Astrocyte (in vitro differentiated cells and primary cell): ENCODE results near the gene ABHD12. TPM values are rescaled to one million over a fixed set of nuclear protein-coding genes. Genes with fewer than 3 reads are reported as not detected.

Source experiments
- DNase-seq: peaks from one replicate; pipeline ENCODE4 v3.0.0-alpha.2; 2010; ENCODE audit warnings: low read depth
- FAIRE-seq: peaks from 2 replicates; lab custom pipeline; 2011; peaks lifted over from hg19 to GRCh38; lab: Jason Lieb, UNC
- H2AFZ ChIP-seq: 2 replicates; pipeline ENCODE4 v1.6.0; 2012; ENCODE audit warnings: low read depth, low read length, inconsistent platforms
- H3K27ac ChIP-seq: 2 replicates; pipeline ENCODE4 v1.5.1; 2011; ENCODE audit warnings: low read depth, low read length, inconsistent platforms
- H3K27me3 ChIP-seq: 2 replicates; pipeline ENCODE4 v1.6.0; 2011; ENCODE audit warnings: low read length, inconsistent platforms; ENCODE audit not compliant: insufficient read depth
- H3K36me3 ChIP-seq: 2 replicates; pipeline ENCODE4 v1.5.1; 2011; ENCODE audit warnings: low read length, inconsistent platforms; ENCODE audit not compliant: insufficient read depth
- H3K4me1 ChIP-seq: 2 replicates; pipeline ENCODE4 v1.5.1; 2011; ENCODE audit warnings: low read length, inconsistent platforms; ENCODE audit not compliant: insufficient read depth
- H3K4me2 ChIP-seq: 2 replicates; pipeline ENCODE4 v1.6.0; 2012; ENCODE audit warnings: low read length, inconsistent platforms
- H3K4me3 ChIP-seq: 2 replicates; pipeline ENCODE4 v1.5.1; 2011; ENCODE audit warnings: low read depth, mild to moderate bottlenecking, low read length, inconsistent platforms; ENCODE audit not compliant: insufficient read depth
- H3K79me2 ChIP-seq: 2 replicates; pipeline ENCODE4 v1.6.0; 2012; ENCODE audit warnings: mild to moderate bottlenecking, low read length, inconsistent platforms; ENCODE audit not compliant: insufficient read depth
- H3K9ac ChIP-seq: 2 replicates; pipeline ENCODE4 v1.6.0; 2012; ENCODE audit warnings: mild to moderate bottlenecking, low read length, inconsistent platforms
- H3K9me3 ChIP-seq: 2 replicates; pipeline ENCODE4 v1.5.1; 2012; ENCODE audit warnings: low read depth, mild to moderate bottlenecking, low read length, inconsistent platforms; ENCODE audit not compliant: insufficient read depth
- H4K20me1 ChIP-seq: 2 replicates; pipeline ENCODE4 v1.6.0; 2012; ENCODE audit warnings: low read length, inconsistent platforms; ENCODE audit not compliant: insufficient read depth
- H3K27ac Mint-ChIP-seq: one replicate; pipeline ENCODE4 v1.8.0; 2021; ENCODE audit warnings: mild to moderate bottlenecking, mixed read lengths; ENCODE audit not compliant: unreplicated experiment
- H3K27me3 Mint-ChIP-seq: one replicate; pipeline ENCODE4 v1.8.0; 2021; ENCODE audit warnings: low read depth, mixed read lengths; ENCODE audit not compliant: unreplicated experiment
- H3K36me3 Mint-ChIP-seq: one replicate; pipeline ENCODE4 v1.8.0; 2021; ENCODE audit warnings: low read depth, mixed read lengths; ENCODE audit not compliant: unreplicated experiment
- H3K4me1 Mint-ChIP-seq: one replicate; pipeline ENCODE4 v1.8.0; 2021; ENCODE audit warnings: low read depth, mixed read lengths; ENCODE audit not compliant: unreplicated experiment
- H3K4me3 Mint-ChIP-seq: one replicate; pipeline ENCODE4 v1.8.0; 2021; ENCODE audit warnings: mild to moderate bottlenecking, moderate library complexity, mixed read lengths; ENCODE audit not compliant: unreplicated experiment
- H3K9me3 Mint-ChIP-seq: one replicate; pipeline ENCODE4 v1.8.0; 2021; ENCODE audit warnings: mild to moderate bottlenecking, mixed read lengths; ENCODE audit not compliant: unreplicated experiment
- EZH2 ChIP-seq: IDR thresholded peaks from 2 replicates; pipeline ENCODE4 v1.6.1; 2012; ENCODE audit warnings: mild to moderate bottlenecking, low read length, inconsistent platforms; ENCODE audit not compliant: insufficient read depth
- total RNA-seq: library from RNA; stranded (reverse); gene quantifications from 2 replicates; pipeline ENCODE4 v1.2.1, GENCODE V29; 2021
- TF ChIP-seq, protein P1 (sequence below): IDR thresholded peaks from 2 replicates; pipeline ENCODE4 v1.5.1; 2011; ENCODE audit warnings: low read depth, mild to moderate bottlenecking, inconsistent platforms, low read length, moderate library complexity; ENCODE audit not compliant: insufficient read depth

Gene ABHD12
- total RNA-seq, 1 donor from 2014 or later: 98.1 TPM

DNA sequence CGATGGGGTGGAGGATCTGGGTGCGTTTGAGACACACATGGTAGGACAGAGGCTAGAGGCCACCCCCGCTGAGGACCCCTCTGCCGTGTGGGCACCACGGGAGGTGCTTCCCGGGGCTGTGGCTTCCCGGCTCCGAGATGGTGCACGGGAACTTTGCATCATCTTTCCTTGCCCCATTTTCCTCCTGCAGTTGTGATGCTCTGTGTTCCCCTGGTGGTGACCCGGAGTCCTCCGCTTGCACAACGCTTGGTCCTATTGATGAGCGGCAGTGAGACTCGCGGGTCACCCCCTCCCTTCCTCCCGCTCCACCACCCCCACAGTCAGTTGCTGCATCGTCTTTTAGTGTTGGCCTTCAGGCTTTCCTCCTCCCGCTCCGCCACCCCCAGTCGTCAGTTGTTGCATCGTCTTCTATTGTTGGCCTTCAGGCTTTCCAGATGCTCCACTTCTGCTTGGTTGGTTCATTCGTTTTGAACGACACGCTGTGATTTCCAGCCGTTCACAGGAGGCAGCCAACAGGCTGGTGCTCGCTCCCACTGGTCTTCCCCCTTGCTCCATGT, 105.5 kb downstream of the ABHD12 start:
- Histone ChIP-seq H3K4me3 (no peak overlapping the region), H3K9ac (no peak overlapping the region), H3K27ac (no peak overlapping the region), H3K4me2 (no peak overlapping the region), H3K9me3 (no peaks in the 10 kb centered on the region), H2AFZ (no peak overlapping the region), H3K79me2 (peaks cover 20% of the 10 kb centered on the region), H3K4me1 (no peaks in the 10 kb centered on the region), H3K27me3 (no peaks in the 10 kb centered on the region), H3K36me3 (peaks cover 44% of the 10 kb centered on the region), H4K20me1 (peaks cover 55% of the 10 kb centered on the region)
- Mint-ChIP-seq H3K36me3 (peaks cover 36% of the 10 kb centered on the region), H3K27me3 (no peaks in the 10 kb centered on the region), H3K9me3 (no peaks in the 10 kb centered on the region), H3K4me3 (no peak overlapping the region), H3K4me1 (no peaks in the 10 kb centered on the region), H3K27ac (peak overlapping the region; percentile 77)
- DNase-seq (no peak), FAIRE-seq (no peak)
- TF ChIP-seq EZH2: no peak
- TF ChIP-seq, protein P1, sequence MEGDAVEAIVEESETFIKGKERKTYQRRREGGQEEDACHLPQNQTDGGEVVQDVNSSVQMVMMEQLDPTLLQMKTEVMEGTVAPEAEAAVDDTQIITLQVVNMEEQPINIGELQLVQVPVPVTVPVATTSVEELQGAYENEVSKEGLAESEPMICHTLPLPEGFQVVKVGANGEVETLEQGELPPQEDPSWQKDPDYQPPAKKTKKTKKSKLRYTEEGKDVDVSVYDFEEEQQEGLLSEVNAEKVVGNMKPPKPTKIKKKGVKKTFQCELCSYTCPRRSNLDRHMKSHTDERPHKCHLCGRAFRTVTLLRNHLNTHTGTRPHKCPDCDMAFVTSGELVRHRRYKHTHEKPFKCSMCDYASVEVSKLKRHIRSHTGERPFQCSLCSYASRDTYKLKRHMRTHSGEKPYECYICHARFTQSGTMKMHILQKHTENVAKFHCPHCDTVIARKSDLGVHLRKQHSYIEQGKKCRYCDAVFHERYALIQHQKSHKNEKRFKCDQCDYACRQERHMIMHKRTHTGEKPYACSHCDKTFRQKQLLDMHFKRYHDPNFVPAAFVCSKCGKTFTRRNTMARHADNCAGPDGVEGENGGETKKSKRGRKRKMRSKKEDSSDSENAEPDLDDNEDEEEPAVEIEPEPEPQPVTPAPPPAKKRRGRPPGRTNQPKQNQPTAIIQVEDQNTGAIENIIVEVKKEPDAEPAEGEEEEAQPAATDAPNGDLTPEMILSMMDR: no peak

DNA sequence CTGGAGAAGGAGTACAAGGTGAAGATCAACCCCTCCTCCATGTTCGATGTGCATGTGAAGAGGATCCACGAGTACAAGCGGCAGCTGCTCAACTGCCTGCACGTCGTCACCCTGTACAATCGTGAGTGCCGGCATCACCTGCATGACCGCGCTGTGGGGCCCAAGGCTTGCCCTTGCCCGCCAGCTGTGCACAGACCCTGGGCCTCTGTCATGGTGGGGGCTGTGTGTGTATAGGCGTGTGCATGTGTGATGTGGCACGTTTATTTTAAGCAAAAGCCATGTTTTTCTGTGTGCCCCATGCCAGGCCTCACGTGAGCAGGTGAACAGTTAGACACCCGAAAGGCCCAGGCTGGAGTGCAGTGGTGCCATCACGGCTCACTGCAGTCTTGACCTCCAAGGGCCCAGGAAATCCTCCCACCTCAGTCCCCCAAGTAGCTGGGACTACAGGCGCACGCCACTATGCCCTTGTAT, 106.5 kb downstream of the ABHD12 start:
- H3K4me3 ChIP-seq: no peak overlapping the region
- H3K9me3 ChIP-seq: no peaks in the 10 kb centered on the region
- Mint-ChIP-seq H3K36me3 (peaks cover 31% of the 10 kb centered on the region), H3K4me1 (no peaks in the 10 kb centered on the region), H3K4me3 (no peak overlapping the region), H3K27me3 (no peaks in the 10 kb centered on the region), H3K27ac (peak overlapping the region; percentile 47), H3K9me3 (no peaks in the 10 kb centered on the region)
- no peak overlapping the region for H3K9ac ChIP-seq
- no peaks in the 10 kb centered on the region for H3K4me1 ChIP-seq
- H4K20me1 ChIP-seq: peaks cover 50% of the 10 kb centered on the region
- no peak overlapping the region for H3K27ac ChIP-seq
- no peak for TF ChIP-seq EZH2
- TF ChIP-seq, protein P1: no peak
- H2AFZ ChIP-seq: no peak overlapping the region
- no peaks in the 10 kb centered on the region for H3K27me3 ChIP-seq
- no peak overlapping the region for H3K4me2 ChIP-seq
- FAIRE-seq: no peak
- H3K79me2 ChIP-seq: peaks cover 17% of the 10 kb centered on the region
- H3K36me3 ChIP-seq: peaks cover 39% of the 10 kb centered on the region
- no peak for DNase-seq

DNA sequence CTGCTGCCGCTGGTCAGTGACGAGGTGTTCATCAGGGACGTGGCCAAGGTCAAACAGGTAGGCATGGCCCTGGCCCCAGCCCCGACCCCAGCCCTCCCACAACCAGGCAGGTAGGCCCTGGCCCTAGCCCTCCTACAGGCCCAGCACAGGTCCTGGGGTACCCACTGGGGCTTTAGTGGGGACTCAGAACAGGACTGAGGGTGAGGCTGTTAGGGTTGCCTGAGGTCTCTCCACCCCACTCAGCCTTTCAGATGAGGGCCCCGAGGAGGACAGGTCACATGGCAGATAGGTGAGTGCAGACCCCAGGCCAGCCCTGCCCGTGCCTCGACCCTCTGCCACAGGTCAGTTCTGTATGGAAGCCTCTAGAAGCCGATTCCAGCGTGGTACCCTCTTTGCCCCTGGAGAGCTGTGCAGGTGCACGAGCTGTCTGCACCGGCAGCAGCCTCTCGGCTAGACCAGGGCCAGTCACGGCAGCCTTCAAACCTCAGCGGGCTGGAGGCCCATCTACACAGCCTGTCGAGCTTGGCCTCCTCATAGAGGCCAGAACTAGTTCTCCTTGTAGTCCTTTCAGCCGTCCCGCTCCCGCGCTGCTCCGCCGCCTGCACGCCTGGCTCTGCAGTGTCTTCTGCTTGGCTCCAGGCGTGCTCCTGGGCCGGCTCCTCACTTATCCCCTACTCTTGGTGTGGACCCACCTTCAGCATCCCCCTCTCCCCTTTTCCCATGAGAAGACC, 107.2 kb downstream of the ABHD12 start:
- H3K9me3 ChIP-seq: no peaks in the 10 kb centered on the region
- TF ChIP-seq, protein P1: no peak
- TF ChIP-seq EZH2: no peak
- no peaks in the 10 kb centered on the region for H3K4me1 ChIP-seq
- no peaks in the 10 kb centered on the region for H3K9me3 Mint-ChIP-seq
- no peak for DNase-seq
- H3K27me3 ChIP-seq: no peaks in the 10 kb centered on the region
- peak overlapping the region; percentile 47 for H3K27ac Mint-ChIP-seq
- H3K4me2 ChIP-seq: no peak overlapping the region
- H3K36me3 ChIP-seq: peaks cover 39% of the 10 kb centered on the region
- peaks cover 30% of the 10 kb centered on the region for H3K36me3 Mint-ChIP-seq
- no peak for FAIRE-seq
- H3K9ac ChIP-seq: no peak overlapping the region
- no peaks in the 10 kb centered on the region for H3K4me1 Mint-ChIP-seq
- H3K27ac ChIP-seq: no peak overlapping the region
- no peak overlapping the region for H3K4me3 Mint-ChIP-seq
- H4K20me1 ChIP-seq: peaks cover 50% of the 10 kb centered on the region
- H3K79me2 ChIP-seq: peaks cover 17% of the 10 kb centered on the region
- no peaks in the 10 kb centered on the region for H3K27me3 Mint-ChIP-seq
- no peak overlapping the region for H2AFZ ChIP-seq
- no peak overlapping the region for H3K4me3 ChIP-seq
